ENCODE measurements around the gene CHL1. TPM values are rescaled to one million over a fixed set of nuclear protein-coding genes. Genes with fewer than 3 reads are reported as not detected.

Gene CHL1
- total RNA-seq, 2 donors from 2014 or later, result 6.1 to 10.5 TPM

GRCh38 chr3:166799-167198 lies 29.8 kb upstream of the CHL1 start:
- Histone ChIP-seq H3K27me3 (replicated peaks; ENCODE audit: insufficient read depth) (no peaks in the 10 kb centered on the region), H3K4me3 (no peak overlapping the region), H3K9me3 (no peaks in the 10 kb centered on the region), H3K4me1 (replicated peaks) (no peaks in the 10 kb centered on the region), H3K36me3 (no peaks in the 10 kb centered on the region), H3K27ac (no peak overlapping the region)
- intact Hi-C loops (cut with DNase I), result no loop called here
- no peak for TF ChIP-seq POLR2A (IDR thresholded peaks at IDR 0.05)
- no peak for DNase-seq (ENCODE audit: low spot score)
- WGBS, result 42% methylated on average over 5 of the region's 5 CpGs

- Histone ChIP-seq H3K27ac (no peak overlapping the region), H3K27me3 (replicated peaks; ENCODE audit: insufficient read depth) (no peaks in the 10 kb centered on the region), H3K4me1 (replicated peaks) (no peaks in the 10 kb centered on the region), H3K9me3 (no peaks in the 10 kb centered on the region), H3K36me3 (no peaks in the 10 kb centered on the region), H3K4me3 (no peak overlapping the region)
- TF ChIP-seq CTCF (IDR thresholded peaks at IDR 0.05), result no peak
- intact Hi-C loops (cut with DNase I), result no loop called here
- DNase-seq (ENCODE audit: low spot score), result no peak
- WGBS, result 32% methylated on average over 1 of the region's 1 CpG
Observed at GRCh38 chr3:173886-174285, 22.7 kb upstream of the CHL1 start.

GRCh38 chr3:184976-185375 lies 11.6 kb upstream of the CHL1 start:
- Histone ChIP-seq H3K27me3 (replicated peaks; ENCODE audit: insufficient read depth) (no peaks in the 10 kb centered on the region), H3K27ac (no peak overlapping the region), H3K9me3 (no peaks in the 10 kb centered on the region), H3K4me3 (no peak overlapping the region), H3K4me1 (replicated peaks) (no peaks in the 10 kb centered on the region), H3K36me3 (no peaks in the 10 kb centered on the region)
- TF ChIP-seq POLR2AphosphoS5 (IDR thresholded peaks at IDR 0.05) (no peak), POLR2A (IDR thresholded peaks at IDR 0.05) (no peak), CTCF (IDR thresholded peaks at IDR 0.05) (no peak)
- intact Hi-C loops (cut with DNase I), result no loop called here
- 21% methylated on average over 3 of the region's 3 CpGs for WGBS
- no peak for DNase-seq (ENCODE audit: low spot score)

- intact Hi-C loops (cut with DNase I), result no loop called here
- H3K27me3 ChIP-seq (replicated peaks; ENCODE audit: insufficient read depth), result no peaks in the 10 kb centered on the region
- TF ChIP-seq POLR2AphosphoS5 (IDR thresholded peaks at IDR 0.05) (no peak), CTCF (IDR thresholded peaks at IDR 0.05) (no peak), POLR2A (IDR thresholded peaks at IDR 0.05) (no peak)
- no peak overlapping the region for H3K4me3 ChIP-seq
- DNase-seq (ENCODE audit: low spot score), result no peak
- no peaks in the 10 kb centered on the region for H3K36me3 ChIP-seq
- H3K4me1 ChIP-seq (replicated peaks), result no peaks in the 10 kb centered on the region
- H3K9me3 ChIP-seq, result no peaks in the 10 kb centered on the region
- 96% methylated on average over 25 of the region's 25 CpGs for WGBS
- H3K27ac ChIP-seq, result no peak overlapping the region
Observed at GRCh38 chr3:192215-192929, 4.2 kb upstream of the CHL1 start.

GRCh38 chr3:194001-194400 lies 2.6 kb upstream of the CHL1 start:
- Histone ChIP-seq H3K9me3 (no peaks in the 10 kb centered on the region), H3K27ac (no peak overlapping the region), H3K4me1 (replicated peaks) (no peaks in the 10 kb centered on the region), H3K4me3 (no peak overlapping the region), H3K27me3 (replicated peaks; ENCODE audit: insufficient read depth) (no peaks in the 10 kb centered on the region), H3K36me3 (no peaks in the 10 kb centered on the region)
- intact Hi-C loops (cut with DNase I), result no loop called here
- TF ChIP-seq POLR2A (IDR thresholded peaks at IDR 0.05) (no peak), POLR2AphosphoS5 (IDR thresholded peaks at IDR 0.05) (no peak), CTCF (IDR thresholded peaks at IDR 0.05) (no peak)
- no peak for DNase-seq (ENCODE audit: low spot score)
- WGBS, result 61% methylated on average over 2 of the region's 2 CpGs

Data from prostate gland (tissue), 2 donors.